HG03558 (cell line): ENCODE measurements around the gene LRRK1.
A peak's percentile ranks its signal among the peaks of the same experiment; 100 is the strongest.

Experiments used
- ATAC-seq: cut with Tn5 transposase; IDR thresholded peaks from one replicate; pipeline ENCODE4 v1.9.1; 2021; ENCODE audit warnings: moderate number of reproducible peaks; ENCODE audit not compliant: unreplicated experiment; ENCODE audit errors: extremely low read depth

The LRRK1 gene

DNA sequence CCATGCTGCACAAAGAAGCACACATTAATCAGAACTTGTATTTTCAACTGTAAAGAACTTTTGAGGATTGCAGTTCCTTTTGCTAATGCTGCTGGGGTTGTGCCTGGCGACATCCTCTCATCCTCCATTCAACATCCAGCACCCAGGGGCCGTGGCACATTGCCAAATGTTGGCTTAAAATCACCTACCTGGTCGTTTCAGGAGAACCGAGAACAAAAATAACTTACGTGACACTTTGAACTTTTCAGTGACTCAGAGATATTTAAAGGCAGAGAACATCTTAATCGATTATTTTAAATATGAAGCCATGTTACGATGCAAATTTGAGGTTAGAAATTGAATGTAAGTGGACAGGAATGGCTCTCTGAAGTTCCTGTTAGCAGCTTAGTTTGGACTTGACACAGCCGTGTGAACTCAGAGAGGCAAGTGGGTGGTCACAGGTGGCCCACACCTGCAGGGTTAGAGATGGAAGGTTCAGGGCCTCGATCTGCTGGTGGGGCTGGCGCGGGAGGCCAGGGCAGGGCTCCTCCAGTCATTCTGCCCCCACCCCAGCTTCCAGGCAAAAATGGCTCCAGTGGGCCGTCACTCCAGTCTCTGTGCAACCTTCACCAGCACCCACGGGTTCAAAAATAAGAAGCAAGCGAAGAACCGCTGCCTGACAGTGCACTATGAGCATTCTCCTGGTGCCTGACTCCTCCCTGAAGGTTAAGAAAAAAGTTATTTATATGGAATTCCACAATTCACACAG, 12.2 kb downstream of the LRRK1 start:
- no peak for ATAC-seq

DNA sequence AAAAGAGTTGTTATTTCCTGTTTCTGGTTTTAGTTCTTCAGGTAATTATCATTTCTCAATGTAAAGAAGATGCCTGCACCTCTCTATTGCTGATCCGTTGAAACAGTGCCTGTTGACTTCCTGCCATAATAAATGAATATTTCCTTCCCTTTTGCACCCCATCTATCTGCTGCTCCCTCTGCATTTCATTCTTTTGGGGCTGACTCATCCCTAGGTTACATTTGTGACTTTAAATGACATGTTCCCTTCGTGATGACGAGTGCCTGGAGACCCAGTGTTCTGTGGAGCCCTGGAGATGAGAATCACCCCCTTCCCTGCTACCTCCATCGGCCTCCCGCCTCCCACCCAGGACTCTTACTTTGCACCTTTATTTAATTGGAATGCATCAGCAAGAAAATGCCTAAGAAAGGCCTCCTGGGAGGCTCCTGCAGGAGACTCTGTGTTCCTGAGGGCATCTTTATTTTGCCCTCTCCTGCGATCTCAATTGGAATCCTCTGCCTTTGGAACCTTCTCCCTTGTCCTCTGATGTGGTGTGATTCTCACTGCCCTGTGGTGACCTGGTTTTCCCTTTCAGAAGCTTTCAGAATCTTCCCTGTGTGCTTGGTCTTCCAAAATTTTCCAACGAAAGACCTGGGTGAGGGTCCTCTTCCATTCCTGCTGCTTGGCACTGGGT, 13.7 kb downstream of the LRRK1 start:
- no peak for ATAC-seq

DNA sequence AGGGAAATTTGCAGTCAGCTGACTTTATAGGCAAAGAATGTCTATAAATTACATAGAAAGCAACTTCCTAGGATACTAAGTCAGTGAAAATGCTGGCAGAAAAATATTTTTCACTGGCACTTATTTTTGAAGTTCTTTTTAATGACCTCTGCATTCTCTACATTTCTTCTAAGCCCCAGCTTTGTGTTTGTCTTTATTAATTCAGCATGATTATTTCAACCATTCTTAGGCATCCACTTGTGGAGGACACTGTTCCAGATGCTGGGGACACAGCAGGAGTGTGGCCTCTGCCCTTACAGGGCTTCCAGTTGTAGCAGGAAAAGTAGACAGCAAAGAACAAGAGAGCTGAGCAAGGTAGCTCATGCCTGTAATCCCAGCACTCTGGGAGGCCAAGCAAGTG, 15.0 kb downstream of the LRRK1 start:
- no peak for ATAC-seq

DNA sequence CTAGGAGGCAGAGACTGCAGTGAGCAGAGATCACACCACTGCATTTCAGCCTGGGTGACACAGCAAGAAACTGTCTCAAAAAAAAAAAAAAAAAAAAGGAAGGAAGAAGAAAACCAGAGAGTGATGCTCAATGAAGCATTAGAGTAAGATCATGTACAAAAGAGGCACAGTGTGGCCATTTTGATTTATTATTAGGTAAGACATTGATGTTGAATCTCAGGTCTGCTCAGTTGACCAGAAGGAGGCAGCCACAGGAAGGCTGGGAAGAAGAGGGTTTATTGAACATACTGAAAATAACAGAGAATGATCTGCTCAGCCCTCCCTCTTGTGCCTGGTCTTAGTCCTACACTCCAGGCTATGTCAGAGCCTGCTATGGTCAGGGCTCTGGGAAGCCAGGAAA, 15.6 kb downstream of the LRRK1 start:
- no peak for ATAC-seq

DNA sequence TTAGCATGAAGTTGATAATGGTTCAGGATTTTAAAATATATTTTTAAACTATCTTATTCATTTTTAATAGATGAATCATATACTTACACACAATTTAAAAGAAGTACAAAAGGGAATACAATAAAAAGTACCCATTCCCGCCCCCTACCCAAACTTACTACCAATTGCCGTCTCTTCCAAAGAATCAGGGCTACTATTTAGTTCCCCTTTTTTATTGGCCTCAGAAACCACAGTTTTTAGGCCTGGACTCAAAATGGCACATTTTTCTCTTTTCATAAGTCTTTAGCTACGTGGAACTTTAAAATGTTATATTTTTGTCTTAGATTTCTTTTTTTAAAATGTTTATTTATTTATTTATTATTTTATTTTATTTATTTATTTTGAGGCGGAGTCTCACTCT, 18.0 kb downstream of the LRRK1 start:
- no peak for ATAC-seq

DNA sequence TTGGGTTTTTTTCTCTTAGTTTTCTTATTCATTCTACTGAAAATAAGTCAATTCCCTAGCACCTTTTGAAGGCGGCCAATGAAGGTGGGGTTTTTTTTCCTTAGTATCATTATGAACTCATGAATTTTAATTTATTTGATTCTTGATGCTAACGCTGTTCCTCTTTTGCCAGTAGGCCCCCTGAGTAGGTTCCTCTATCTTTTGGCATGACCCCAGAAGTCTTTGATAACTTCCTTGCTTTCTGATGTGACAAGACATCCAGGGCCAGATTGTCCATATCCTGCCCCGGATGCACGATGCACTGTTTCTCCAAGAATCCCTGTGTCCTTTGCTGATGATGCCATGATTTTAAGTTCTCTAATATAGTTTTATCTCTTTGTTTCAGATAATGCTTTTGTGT, 20.6 kb downstream of the LRRK1 start:
- no peak for ATAC-seq

DNA sequence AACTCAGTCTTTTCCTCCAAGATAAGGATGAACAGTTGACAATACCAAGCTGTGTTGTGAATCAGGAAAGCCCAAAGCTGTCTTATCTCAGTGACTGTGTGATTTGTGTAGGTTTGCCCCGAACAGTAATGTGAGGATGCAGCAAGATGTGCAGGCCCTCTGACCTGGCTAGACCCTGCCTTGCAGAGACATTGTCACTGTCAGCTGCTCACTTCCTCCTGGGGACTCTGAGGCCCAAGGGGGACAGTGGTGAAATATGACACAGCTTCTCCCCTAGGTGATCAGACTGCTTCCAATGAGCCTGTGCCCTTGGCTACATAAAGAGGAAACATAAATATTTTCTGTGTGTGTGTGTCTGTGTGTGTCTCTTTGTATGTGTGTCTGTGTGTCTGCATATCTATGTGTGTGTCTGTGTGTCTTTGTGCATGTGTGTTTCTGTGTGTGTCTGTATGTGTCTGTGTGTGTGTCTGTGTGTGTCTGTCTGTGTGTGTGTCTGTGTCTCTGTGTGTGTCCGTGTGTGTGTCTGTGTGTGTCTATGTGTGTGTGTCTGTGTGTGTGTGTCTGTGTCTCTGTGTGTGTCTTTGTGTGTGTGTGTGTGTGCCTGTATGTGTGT, 21.7 kb downstream of the LRRK1 start:
- peak; percentile 37 for ATAC-seq

DNA sequence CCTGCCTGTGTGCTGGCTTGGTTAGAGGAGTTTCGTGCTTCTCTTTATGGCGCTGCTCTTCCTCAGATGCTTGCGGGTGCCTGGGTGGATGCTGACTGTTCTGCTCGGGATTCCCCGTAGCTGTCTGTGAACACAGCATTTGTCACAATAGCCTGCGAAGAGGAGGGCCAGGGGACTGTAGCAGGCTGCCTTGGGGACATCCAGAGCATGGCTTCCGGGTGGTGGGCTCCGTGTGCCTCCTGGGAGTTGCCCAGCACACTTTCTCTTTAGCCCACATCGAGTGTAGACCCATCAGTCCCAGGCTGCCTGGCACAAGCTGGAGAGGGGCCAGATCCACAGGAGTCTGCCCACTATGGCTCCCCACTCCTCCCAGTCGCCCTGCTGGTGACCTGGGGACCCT, 22.4 kb downstream of the LRRK1 start:
- ATAC-seq = no peak

DNA sequence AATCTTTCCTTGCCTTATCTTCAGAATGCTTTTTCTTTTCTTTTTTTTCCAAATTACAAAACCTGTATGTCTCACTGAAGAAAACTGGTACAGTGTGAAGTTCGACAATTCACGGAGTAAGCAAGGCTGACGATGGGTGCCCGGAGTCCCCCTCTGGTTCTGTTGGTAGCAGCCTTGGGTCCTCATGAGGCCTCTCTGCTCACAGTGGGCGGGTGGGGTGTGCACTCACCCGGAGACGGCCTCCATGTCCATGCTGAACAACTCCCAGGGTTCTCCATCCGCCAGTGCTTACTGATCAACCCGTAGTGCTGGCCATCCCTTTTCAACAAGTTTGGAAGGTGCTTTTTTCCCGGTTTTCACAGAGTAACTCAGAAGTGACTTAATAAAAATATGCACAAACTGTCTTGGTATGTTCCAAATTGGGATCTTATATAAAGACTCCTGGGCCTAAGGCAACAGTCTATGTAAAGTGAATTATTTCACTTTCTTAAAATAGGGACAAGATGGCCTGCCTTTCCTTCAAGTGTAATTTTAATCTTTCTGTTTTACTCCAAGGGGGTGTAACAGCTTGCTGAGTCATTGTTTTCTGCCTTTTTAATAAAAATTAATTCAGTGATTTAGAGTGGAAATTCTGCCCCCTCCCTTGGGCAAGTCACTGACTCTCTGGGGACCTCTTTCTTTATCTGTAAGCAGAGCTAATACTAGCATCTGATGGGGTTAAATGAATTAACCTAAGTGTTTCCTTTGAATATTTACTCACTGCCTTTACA, 23.7 kb downstream of the LRRK1 start:
- ATAC-seq = no peak

DNA sequence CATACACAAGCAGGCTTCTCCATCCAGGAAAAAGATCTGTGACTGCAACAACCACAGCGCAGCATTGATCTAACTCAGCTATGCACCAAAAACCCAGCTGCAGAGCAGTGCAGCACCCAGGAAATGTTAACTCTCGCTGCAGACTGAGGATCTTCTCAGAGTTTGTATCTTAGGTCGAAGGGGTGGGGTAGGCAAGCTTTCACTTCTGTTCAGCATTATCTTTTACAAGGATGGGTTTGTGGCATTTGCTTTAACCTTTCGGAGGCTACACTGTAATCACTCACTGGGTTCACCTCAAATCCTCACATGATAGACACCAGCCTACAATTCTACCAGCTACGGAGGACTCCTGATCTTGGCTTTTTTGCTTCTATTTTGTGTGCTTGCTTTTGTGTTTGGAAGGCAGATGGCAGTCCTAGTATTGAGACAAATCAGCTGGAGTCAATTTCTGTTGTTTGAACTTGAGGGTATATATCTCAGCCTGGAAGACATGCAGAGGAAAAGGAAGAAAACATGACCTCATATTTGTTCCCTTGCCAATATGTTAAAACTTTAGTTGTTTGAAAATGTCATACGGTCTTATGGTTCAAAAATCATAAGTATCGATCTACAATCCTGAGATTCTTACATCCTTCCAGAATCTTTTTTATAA, 25.2 kb downstream of the LRRK1 start:
- no peak for ATAC-seq

DNA sequence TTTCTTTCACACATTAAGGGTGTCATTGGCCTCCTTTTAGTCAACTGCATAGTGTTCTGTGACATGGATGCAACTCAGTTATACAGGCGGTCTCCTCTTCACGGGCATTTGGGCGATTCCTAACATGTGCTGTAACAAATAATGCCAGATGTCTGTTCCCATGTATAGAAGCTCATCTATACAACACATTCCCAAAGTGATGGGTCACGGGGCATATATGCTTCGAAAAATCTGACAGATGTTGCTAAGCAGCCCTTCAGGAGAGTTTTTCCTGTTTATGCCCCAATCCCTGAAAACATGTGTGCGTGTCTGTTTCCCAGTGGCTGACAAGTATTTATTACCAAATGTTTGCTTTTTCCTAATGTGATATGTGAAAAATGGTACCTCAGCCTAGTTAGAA, 25.8 kb downstream of the LRRK1 start:
- ATAC-seq = no peak

DNA sequence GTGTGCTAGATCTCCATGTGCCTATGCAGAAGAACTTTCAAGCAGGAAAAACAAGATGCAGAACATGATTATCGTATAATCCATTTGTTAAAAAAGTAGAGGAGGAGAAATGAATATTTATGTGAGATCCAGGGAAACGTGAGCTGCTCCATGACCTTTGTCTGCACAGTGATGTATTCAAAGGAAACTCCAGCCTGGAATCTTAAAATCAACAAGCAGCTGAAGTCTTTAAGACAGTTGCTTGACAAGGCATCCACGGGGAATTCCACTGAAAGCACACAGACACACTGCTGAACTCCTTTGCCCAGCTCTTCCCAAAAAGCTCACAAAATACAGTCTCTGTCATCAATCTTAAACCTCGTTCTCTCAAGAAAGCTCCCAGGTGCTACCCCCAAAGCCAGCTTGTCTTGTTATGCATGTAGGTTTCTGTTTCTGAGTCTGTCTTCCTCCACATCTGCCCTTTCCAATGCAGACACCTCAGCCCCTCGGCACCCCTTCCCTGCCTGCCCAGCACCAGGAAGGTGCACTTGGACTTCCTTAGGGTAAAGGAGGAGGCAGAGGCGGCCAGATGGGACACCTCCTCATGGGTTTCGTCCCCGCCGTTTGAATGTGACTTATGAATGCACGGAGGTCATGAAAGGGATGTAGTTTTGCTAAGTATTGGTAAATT, 28.7 kb downstream of the LRRK1 start:
- no peak for ATAC-seq

DNA sequence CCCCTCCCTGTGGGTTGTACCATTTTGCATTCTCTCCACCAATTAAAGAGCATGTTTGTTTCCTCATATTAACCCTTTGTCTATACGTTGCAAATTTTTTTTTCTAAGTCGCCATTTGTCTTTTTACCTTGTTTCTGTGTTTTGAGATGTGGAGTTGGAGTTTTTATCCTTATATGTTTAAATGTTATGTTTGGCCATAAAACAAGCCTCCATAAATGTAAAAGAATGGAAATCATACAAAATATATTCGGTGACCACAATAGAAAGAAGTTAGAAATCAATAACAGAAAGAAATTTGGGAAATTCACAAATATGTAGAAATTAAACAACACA, 29.2 kb downstream of the LRRK1 start:
- ATAC-seq = no peak

DNA sequence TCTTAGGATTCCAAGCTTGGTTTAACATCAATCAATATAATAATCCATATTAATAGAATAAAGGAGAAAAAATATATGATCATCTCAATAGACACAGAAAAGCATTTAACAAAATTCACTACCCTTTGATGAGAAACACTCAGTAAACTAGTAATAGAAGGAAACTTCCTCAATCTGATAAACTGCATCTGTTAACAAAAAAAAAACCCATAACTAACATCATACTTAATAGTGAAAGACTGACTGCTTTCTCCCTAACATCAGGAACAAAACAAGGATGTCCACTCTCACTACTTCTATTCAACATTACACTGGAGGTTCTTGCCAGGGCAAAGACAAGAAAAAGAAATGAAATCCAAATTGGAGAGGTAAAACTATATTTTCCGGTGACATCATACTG, 30.5 kb downstream of the LRRK1 start:
- no peak for ATAC-seq

DNA sequence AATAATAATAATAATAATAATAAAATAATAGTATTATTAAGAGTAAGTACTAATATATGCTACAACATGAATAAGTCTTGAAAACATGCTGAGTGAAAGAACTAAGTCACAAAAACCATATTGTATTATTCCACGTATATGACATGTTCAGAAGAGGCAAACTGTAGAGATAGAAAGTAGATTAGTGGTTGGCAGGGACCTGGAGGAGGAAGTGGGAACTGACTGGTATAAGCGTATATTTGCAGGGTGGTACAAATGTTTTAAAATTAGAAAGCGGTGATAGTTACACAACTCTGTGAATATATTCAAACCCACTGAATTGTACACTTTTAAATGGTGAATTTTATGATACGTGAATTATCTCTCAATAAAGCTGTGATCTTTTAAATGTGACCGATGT, 32.8 kb downstream of the LRRK1 start:
- ATAC-seq = no peak

DNA sequence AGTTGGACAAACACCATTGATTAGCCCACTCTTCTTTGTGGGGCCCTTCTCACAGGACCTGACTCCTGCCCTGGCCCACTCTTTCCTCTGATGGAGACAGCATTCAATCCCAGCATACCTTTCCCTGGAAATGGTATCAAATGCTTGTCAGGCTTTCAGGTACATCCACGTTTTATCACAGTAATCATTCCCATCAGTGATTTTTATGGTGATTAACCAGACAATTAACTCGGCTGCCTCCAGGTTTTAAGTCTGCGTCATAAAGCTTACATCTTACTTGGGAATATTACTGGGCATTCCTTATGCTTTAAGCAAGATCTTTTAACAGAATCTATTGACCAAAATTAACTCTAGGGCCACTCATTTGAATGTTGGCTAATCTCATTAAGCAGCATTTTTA, 33.4 kb downstream of the LRRK1 start:
- ATAC-seq = no peak

DNA sequence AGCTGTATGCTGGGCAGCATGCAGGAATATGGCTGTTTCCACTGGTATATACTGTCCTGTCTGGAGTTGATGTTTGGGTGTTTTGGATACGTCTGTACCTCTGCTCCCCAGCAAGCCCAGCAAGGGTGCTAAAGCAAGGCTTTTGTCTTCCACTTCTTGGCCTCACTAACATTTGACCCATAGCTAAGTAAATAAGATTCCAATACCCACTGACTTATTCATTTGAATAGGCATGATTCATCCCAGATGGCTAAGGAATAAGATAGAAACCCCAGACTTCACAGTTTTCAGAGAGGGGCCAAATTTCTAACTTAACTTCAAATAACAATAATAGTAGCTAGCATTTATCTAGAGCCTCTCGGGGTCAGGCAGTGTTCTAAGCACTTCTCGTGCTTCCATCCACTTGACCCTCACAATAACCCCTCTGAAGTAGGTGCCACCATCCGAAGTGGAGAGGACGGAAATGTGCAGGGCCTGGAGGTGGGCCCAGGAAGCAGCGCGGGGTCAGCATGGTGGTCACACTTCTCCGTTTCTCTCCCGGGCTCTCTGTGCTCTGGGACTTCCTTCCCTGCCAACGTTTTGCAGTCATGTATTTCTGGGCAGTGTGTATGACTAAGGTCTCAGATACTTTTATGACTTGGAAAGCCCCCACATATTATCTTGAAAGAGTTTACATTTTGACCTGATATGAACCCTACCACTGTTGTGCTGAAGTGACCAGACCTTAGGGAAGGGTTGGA, 39.3 kb downstream of the LRRK1 start:
- ATAC-seq = no peak

DNA sequence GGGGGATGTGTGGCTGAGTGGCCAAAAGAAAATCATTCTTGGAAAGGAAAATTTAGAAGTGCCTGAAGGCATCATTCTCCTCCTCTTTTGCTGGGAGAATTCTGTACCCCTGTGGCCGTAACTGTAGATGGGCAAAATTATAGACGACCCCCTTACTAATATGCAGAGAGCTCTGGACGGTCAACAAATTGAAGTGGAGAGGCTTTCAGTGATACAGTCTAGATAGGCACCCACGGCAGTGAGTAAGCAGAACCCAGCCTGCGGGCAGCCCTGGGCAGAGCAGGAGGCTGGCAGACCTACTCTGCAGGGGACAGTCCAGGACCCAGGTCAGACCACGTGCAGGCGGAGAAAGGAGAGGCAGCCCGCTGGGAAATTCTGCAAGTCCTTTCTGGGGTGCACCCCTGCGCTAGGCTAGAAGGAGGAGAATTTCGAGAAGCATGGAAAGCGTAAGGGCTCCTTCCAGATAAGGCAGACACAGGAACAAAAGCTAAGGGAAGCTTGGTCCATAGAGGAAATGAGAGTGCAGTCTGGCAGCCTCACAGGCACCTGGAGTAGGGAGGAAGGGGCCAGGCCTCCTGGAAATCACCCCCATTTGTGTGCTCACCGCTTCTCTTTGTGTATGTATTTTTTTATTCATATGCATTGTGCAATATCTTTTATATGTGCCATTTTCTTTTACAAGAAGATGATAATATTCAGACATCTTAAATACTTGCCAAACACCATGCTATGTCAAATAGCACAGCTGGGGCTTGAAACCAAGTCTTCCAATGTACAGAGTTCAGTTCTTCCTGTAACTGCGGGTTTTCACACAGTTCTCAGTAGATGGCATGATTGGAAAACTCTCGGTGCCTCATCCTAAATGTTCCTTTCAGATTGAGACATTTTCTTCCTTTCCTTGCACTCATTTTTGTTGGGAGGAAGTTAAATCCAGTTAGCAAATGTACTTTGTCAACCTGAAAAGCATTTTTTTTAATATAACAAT, 40.2 kb downstream of the LRRK1 start:
- no peak for ATAC-seq
